Measurements from ENCODE around the gene INTS7. TPM values are rescaled to one million over a fixed set of nuclear protein-coding genes. Genes with fewer than 3 reads are reported as not detected.

The INTS7 gene
- polyA plus RNA-seq, 1 of the 3 experiments (the other 2 are of a cell fraction): 8.7 TPM

DNA sequence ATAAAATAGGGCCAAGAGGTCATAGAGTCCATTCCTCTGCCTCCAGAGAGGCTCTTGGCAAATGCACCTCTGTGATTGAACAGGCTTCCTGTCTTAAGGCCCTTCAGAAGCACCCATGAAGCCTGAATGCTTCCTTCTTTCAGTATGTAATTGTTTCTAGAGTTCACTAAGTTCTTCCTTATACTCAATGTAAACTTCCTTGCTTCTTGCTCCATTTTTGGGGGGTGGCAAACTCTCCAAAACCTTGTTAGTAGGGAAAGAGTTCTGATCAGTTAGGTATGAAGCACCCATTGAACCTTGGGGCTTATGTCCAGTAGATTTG is 102.5 kb downstream of the INTS7 start:
- H3K27me3 ChIP-seq (ENCODE audit: insufficient read depth): no peaks in the 10 kb centered on the region
- no peak for DNase-seq
- H4K20me1 ChIP-seq (ENCODE audit: insufficient read depth): no peaks in the 10 kb centered on the region
- no peaks in the 10 kb centered on the region; a peak in 1 of 4 replicates for H3K4me1 ChIP-seq (ENCODE audit: control insufficient read depth in 1 of 2, insufficient read depth in 2 of 2, low read depth in 1 of 2, low read length in 1 of 2)
- TF ChIP-seq FOXJ3 (CRISPR knock-in tag; IDR thresholded peaks at IDR 0.05): no peak
- no peak for TF ChIP-seq RAD21 (IDR thresholded peaks at IDR 0.05; ENCODE audit: low read length)
- TF ChIP-seq SMC3 (IDR thresholded peaks at IDR 0.05; ENCODE audit: low read depth, low read length): no peak
- no peak for TF ChIP-seq NRF1 (IDR thresholded peaks at IDR 0.05; ENCODE audit: low read depth, low read length)
- TF ChIP-seq SIN3A (IDR thresholded peaks at IDR 0.05; ENCODE audit: borderline replicate concordance, low read depth, low read length): no peak
- TF ChIP-seq GATA2 (CRISPR knock-in tag; IDR thresholded peaks at IDR 0.05): no peak
- TF ChIP-seq REST (IDR thresholded peaks at IDR 0.05; ENCODE audit: low read depth, low read length): no peak
- TF ChIP-seq, protein P1, sequence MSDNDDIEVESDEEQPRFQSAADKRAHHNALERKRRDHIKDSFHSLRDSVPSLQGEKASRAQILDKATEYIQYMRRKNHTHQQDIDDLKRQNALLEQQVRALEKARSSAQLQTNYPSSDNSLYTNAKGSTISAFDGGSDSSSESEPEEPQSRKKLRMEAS (IDR thresholded peaks at IDR 0.05; ENCODE audit: low read depth): no peak
- TF ChIP-seq MXI1 (IDR thresholded peaks at IDR 0.05; ENCODE audit: low read depth, low read length): no peak
- TF ChIP-seq TEAD4 (IDR thresholded peaks at IDR 0.05; ENCODE audit: borderline replicate concordance, insufficient read depth): no peak
- no peak for TF ChIP-seq EP300 (IDR thresholded peaks at IDR 0.05; ENCODE audit: borderline replicate concordance in 1 of 2, low read depth in 1 of 2, low read length in 1 of 2)
- no peak overlapping the region for H3K4me2 ChIP-seq
- H3K36me3 ChIP-seq (replicated peaks in 1 of 2; ENCODE audit: control insufficient read depth in 1 of 2, insufficient read depth in 2 of 2, low read length in 1 of 2): no peaks in the 10 kb centered on the region
- no peak overlapping the region for H3K9ac ChIP-seq
- no peak overlapping the region for H2AFZ ChIP-seq (ENCODE audit: low read depth)
- CTCF ChIA-PET: interaction anchor here (1.6 kb wide), 1 partner anchor 12 kb away, joined by 4 read pairs; no protein-coding TSS in a partner anchor
- H3K9me3 ChIP-seq: no peaks in the 10 kb centered on the region
- POLR2A ChIA-PET: no interaction called here
- H3F3A ChIP-seq (replicated peaks; ENCODE audit: insufficient read depth): no peaks in the 10 kb centered on the region
- no peak overlapping the region for H3K27ac ChIP-seq (ENCODE audit: low read depth in 2 of 2, low read length in 1 of 2)
- H3K79me2 ChIP-seq (ENCODE audit: insufficient read depth): no peaks in the 10 kb centered on the region
- H3K9me2 ChIP-seq: no peaks in the 10 kb centered on the region
- no peak overlapping the region for H3K4me3 ChIP-seq (ENCODE audit: low read depth in 2 of 2, low read length in 1 of 2)

- Histone ChIP-seq H3K4me1 (ENCODE audit: control insufficient read depth in 1 of 2, insufficient read depth in 2 of 2, low read depth in 1 of 2, low read length in 1 of 2) (no peaks in the 10 kb centered on the region; a peak in 1 of 4 replicates), H3K4me2 (no peak overlapping the region), H3K79me2 (ENCODE audit: insufficient read depth) (no peaks in the 10 kb centered on the region), H4K20me1 (ENCODE audit: insufficient read depth) (no peaks in the 10 kb centered on the region), H2AFZ (ENCODE audit: low read depth) (no peak overlapping the region), H3K9me2 (no peaks in the 10 kb centered on the region), H3K4me3 (ENCODE audit: low read depth in 2 of 2, low read length in 1 of 2) (no peak overlapping the region), H3K9ac (no peak overlapping the region), H3F3A (replicated peaks; ENCODE audit: insufficient read depth) (no peaks in the 10 kb centered on the region), H3K36me3 (replicated peaks in 1 of 2; ENCODE audit: control insufficient read depth in 1 of 2, insufficient read depth in 2 of 2, low read length in 1 of 2) (no peaks in the 10 kb centered on the region), H3K27ac (ENCODE audit: low read depth in 2 of 2, low read length in 1 of 2) (no peak overlapping the region), H3K27me3 (ENCODE audit: insufficient read depth) (no peaks in the 10 kb centered on the region), H3K9me3 (no peaks in the 10 kb centered on the region)
- no peak for DNase-seq
- TF ChIP-seq EP300 (IDR thresholded peaks at IDR 0.05; ENCODE audit: borderline replicate concordance in 1 of 2, low read depth in 1 of 2, low read length in 1 of 2): no peak
- TF ChIP-seq, protein P2, sequence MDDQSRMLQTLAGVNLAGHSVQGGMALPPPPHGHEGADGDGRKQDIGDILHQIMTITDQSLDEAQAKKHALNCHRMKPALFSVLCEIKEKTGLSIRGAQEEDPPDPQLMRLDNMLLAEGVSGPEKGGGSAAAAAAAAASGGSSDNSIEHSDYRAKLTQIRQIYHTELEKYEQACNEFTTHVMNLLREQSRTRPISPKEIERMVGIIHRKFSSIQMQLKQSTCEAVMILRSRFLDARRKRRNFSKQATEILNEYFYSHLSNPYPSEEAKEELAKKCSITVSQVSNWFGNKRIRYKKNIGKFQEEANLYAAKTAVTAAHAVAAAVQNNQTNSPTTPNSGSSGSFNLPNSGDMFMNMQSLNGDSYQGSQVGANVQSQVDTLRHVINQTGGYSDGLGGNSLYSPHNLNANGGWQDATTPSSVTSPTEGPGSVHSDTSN (IDR thresholded peaks at IDR 0.05): no peak
- no peak for TF ChIP-seq RCOR1 (IDR thresholded peaks at IDR 0.05; ENCODE audit: low read length)
- no peak for TF ChIP-seq TEAD4 (IDR thresholded peaks at IDR 0.05; ENCODE audit: borderline replicate concordance, insufficient read depth)
- TF ChIP-seq NRF1 (IDR thresholded peaks at IDR 0.05; ENCODE audit: low read depth, low read length): no peak
- no peak for TF ChIP-seq JUND (IDR thresholded peaks at IDR 0.05)
- no peak for TF ChIP-seq NFIC (IDR thresholded peaks at IDR 0.05; ENCODE audit: borderline replicate concordance)
- POLR2A ChIA-PET: no interaction called here
- WGBS (ENCODE audit: low lambda C conversion rate): 79% methylated on average over 8 of the region's 9 CpGs
- CTCF ChIA-PET: no interaction called here
Measured at GRCh38 chr1:211932231-211932932, 103.0 kb downstream of the INTS7 start.
